Naive thymus-derived CD4-positive, alpha-beta T cell (primary cell): ENCODE measurements around the gene HECW1. TPM values are rescaled to one million over a fixed set of nuclear protein-coding genes. Genes with fewer than 3 reads are reported as not detected.

ENCODE experiments used
- ATAC-seq: fragments of 150-1000 bp; cut with Tn5 transposase; 2 replicates; pipeline ENCODE4 v1.10.0; 2021; ENCODE audit warnings: mild to moderate bottlenecking, moderate library complexity
- CTCF ChIA-PET: fragments of 350-600 bp; sonication (Branson Sonifier 250); formaldehyde crosslinking; loops from one replicate; lab custom pipeline; 2021; ENCODE audit warnings: antibody characterized with exemption; lab: Charles Lee
- POLR2A ChIA-PET: fragments of 350-600 bp; sonication (Branson Sonifier 250); formaldehyde crosslinking; loops from one replicate; lab custom pipeline; 2021; ENCODE audit warnings: antibody characterized with exemption, inconsistent platforms; lab: Charles Lee
- DNase-seq, 9 donors: peaks; one replicate each; pipeline versions ENCODE4 v3.0.0 to v3.0.0-alpha.2; 2020 to 2022; ENCODE audit warnings: mixed read lengths in 1 of 9
- H3K27ac ChIP-seq: one replicate; pipeline ENCODE4 v1.7.0; 2013; ENCODE audit warnings: mild to moderate bottlenecking, low read depth, low read length, moderate library complexity
- H3K27me3 ChIP-seq, 2 donors: one replicate each; pipeline ENCODE4 v1.7.0; 2013; ENCODE audit warnings: low read length in 2 of 2, mild to moderate bottlenecking in 2 of 2, moderate library complexity in 2 of 2; ENCODE audit not compliant: control insufficient read depth in 2 of 2, insufficient read depth in 2 of 2
- H3K36me3 ChIP-seq, 3 experiments: 1 replicate in 2 of 3; 2 replicates in 1 of 3; pipeline ENCODE4 v1.7.0; 2013; ENCODE audit warnings: low read length in 3 of 3, mild to moderate bottlenecking in 3 of 3, moderate library complexity in 1 of 3; ENCODE audit not compliant: insufficient read depth in 3 of 3, control insufficient read depth in 2 of 3
- H3K4me1 ChIP-seq, 2 donors: one replicate each; pipeline ENCODE4 v1.7.0; 2013; ENCODE audit warnings: low read length in 2 of 2, mild to moderate bottlenecking in 2 of 2, moderate library complexity in 1 of 2; ENCODE audit not compliant: control insufficient read depth in 2 of 2, insufficient read depth in 2 of 2
- H3K4me3 ChIP-seq: 2 replicates; pipeline ENCODE4 v1.7.0; 2013; ENCODE audit warnings: mild to moderate bottlenecking, low read length
- H3K9me3 ChIP-seq, 3 experiments: 1 replicate in 2 of 3; 2 replicates in 1 of 3; pipeline ENCODE4 v1.7.0; 2013; ENCODE audit warnings: low read length in 3 of 3; ENCODE audit not compliant: control insufficient read depth in 2 of 3
- H3K27ac Mint-ChIP-seq, 9 donors: one replicate each; pipeline ENCODE4 v1.8.0; 2020 to 2022; ENCODE audit warnings: mixed read lengths in 9 of 9, mild to moderate bottlenecking in 8 of 9, moderate library complexity in 5 of 9, inconsistent platforms in 2 of 9
- H3K27me3 Mint-ChIP-seq, 5 donors: one replicate each; pipeline ENCODE4 v1.8.0; 2021 to 2022; ENCODE audit warnings: mixed read lengths in 5 of 5, mild to moderate bottlenecking in 1 of 5
- H3K36me3 Mint-ChIP-seq, 5 donors: one replicate each; pipeline ENCODE4 v1.8.0; 2020 to 2022; ENCODE audit warnings: mixed read lengths in 5 of 5, mild to moderate bottlenecking in 3 of 5, inconsistent platforms in 1 of 5
- H3K4me1 Mint-ChIP-seq, 7 donors: one replicate each; pipeline ENCODE4 v1.8.0; 2020 to 2022; ENCODE audit warnings: mixed read lengths in 7 of 7, mild to moderate bottlenecking in 3 of 7, inconsistent platforms in 1 of 7
- H3K4me3 Mint-ChIP-seq, 10 donors: one replicate each; pipeline ENCODE4 v1.8.0; 2020 to 2022; ENCODE audit warnings: mild to moderate bottlenecking in 10 of 10, mixed read lengths in 10 of 10, moderate library complexity in 6 of 10, inconsistent platforms in 2 of 10
- H3K9me3 Mint-ChIP-seq, 11 donors: one replicate each; pipeline ENCODE4 v1.8.0; 2020 to 2022; ENCODE audit warnings: mixed read lengths in 11 of 11, mild to moderate bottlenecking in 4 of 11, inconsistent platforms in 1 of 11, moderate library complexity in 1 of 11
- intact Hi-C, 2 donors: fragments of 100-400 bp; cut with micrococcal nuclease; formaldehyde crosslinking; loops; one replicate each; pipeline ENCODE4 v1.15.1; 2023
- polyA plus RNA-seq, 2 donors: library from polyadenylated mRNA; unstranded; fragments of 300-500 nt; fragmentation: Illumina TruSeq; gene quantifications; one replicate each; pipeline ENCODE4 v1.2.3, GENCODE V29; 2021
- total RNA-seq, 6 experiments: library from RNA in 5 of 6; stranded (reverse) in 5 of 6; gene quantifications; 1 replicate in 5 of 6; 2 replicates in 1 of 6; pipeline ENCODE4 v1.2.3 and lab custom pipeline; 2021 to 2026

Gene HECW1
- total and polyA plus RNA-seq, 7 experiments from 2014 or later, result not detected

- intact Hi-C loops, result no loop called here
- H3K4me3 ChIP-seq, result no peak overlapping the region
- peaks cover 0 to 3% of the 10 kb centered on the region in 2 donors for H3K27me3 ChIP-seq
- H3K27ac ChIP-seq, result no peak overlapping the region
- Mint-ChIP-seq H3K9me3 (no peaks in the 10 kb centered on the region), H3K36me3 (no peaks in the 10 kb centered on the region), H3K4me1 (peaks cover 0 to 14% (median 0%) of the 10 kb centered on the region in 7 donors), H3K4me3 (no peak overlapping the region), H3K27me3 (peaks cover 6 to 14% (median 9%) of the 10 kb centered on the region in 5 donors), H3K27ac (no peak overlapping the region)
- H3K4me1 ChIP-seq, result no peaks in the 10 kb centered on the region
- no peaks in the 10 kb centered on the region for H3K36me3 ChIP-seq
- ATAC-seq (no peak), DNase-seq (no peak)
- no peaks in the 10 kb centered on the region for H3K9me3 ChIP-seq
- ChIA-PET CTCF (no interaction called here), POLR2A (no interaction called here)
Observed at GRCh38 chr7:43517464-43517863, 405.0 kb downstream of the HECW1 start.

GRCh38 chr7:43520201-43520600, 407.8 kb downstream of the HECW1 start:
- Histone ChIP-seq H3K36me3 (no peaks in the 10 kb centered on the region), H3K4me1 (no peaks in the 10 kb centered on the region), H3K4me3 (no peak overlapping the region), H3K9me3 (no peaks in the 10 kb centered on the region), H3K27me3 (no peaks in the 10 kb centered on the region), H3K27ac (no peak overlapping the region)
- H3K9me3 Mint-ChIP-seq, result no peaks in the 10 kb centered on the region
- H3K4me3 Mint-ChIP-seq, result no peak overlapping the region
- CTCF ChIA-PET, result no interaction called here
- DNase-seq (no peak), ATAC-seq (no peak)
- H3K4me1 Mint-ChIP-seq, result peaks cover 0 to 9% (median 0%) of the 10 kb centered on the region in 7 donors
- H3K27me3 Mint-ChIP-seq, result peaks cover 0 to 6% (median 2%) of the 10 kb centered on the region in 5 donors
- intact Hi-C loops, result no loop called here
- H3K36me3 Mint-ChIP-seq, result no peaks in the 10 kb centered on the region
- POLR2A ChIA-PET, result no interaction called here
- no peak overlapping the region for H3K27ac Mint-ChIP-seq

GRCh38 chr7:43522406-43523156, 410.1 kb downstream of the HECW1 start:
- no peak for ATAC-seq
- no peaks in the 10 kb centered on the region for H3K9me3 ChIP-seq
- no peaks in the 10 kb centered on the region for H3K27me3 ChIP-seq
- H3K27ac Mint-ChIP-seq, result no peak overlapping the region
- POLR2A ChIA-PET, result no interaction called here
- no peaks in the 10 kb centered on the region for H3K36me3 Mint-ChIP-seq
- H3K4me3 Mint-ChIP-seq, result no peak overlapping the region
- H3K27me3 Mint-ChIP-seq, result peaks cover 0 to 8% (median 0%) of the 10 kb centered on the region in 5 donors
- no peaks in the 10 kb centered on the region for H3K9me3 Mint-ChIP-seq
- intact Hi-C loops, result no loop called here
- H3K27ac ChIP-seq, result no peak overlapping the region
- H3K4me1 Mint-ChIP-seq, result peaks cover 0 to under 1% (median 0%) of the 10 kb centered on the region in 7 donors
- H3K4me3 ChIP-seq, result no peak overlapping the region
- no peak for DNase-seq
- CTCF ChIA-PET, result no interaction called here
- no peaks in the 10 kb centered on the region for H3K4me1 ChIP-seq
- no peaks in the 10 kb centered on the region for H3K36me3 ChIP-seq

GRCh38 chr7:43528576-43529354, 416.3 kb downstream of the HECW1 start:
- peaks cover 0 to 1% (median 0%) of the 10 kb centered on the region in 5 donors for H3K36me3 Mint-ChIP-seq
- H3K27me3 Mint-ChIP-seq, result peaks cover 0 to 9% (median 0%) of the 10 kb centered on the region in 5 donors
- intact Hi-C loops, result no loop called here
- ATAC-seq, result no peak
- H3K9me3 Mint-ChIP-seq, result no peaks in the 10 kb centered on the region
- DNase-seq, result no peak
- H3K27ac Mint-ChIP-seq, result no peak overlapping the region
- H3K4me3 Mint-ChIP-seq, result no peak overlapping the region
- ChIA-PET CTCF (interaction anchor here (0.5 to 0.6 kb wide), 2 partner anchors 10 to 121 kb away, joined by 3 to 7 read pairs; no protein-coding TSS in a partner anchor), POLR2A (no interaction called here)
- H3K36me3 ChIP-seq, result no peaks in the 10 kb centered on the region
- no peak overlapping the region for H3K27ac ChIP-seq
- H3K27me3 ChIP-seq, result no peaks in the 10 kb centered on the region
- no peaks in the 10 kb centered on the region for H3K4me1 ChIP-seq
- no peak overlapping the region for H3K4me3 ChIP-seq
- H3K4me1 Mint-ChIP-seq, result no peaks in the 10 kb centered on the region
- H3K9me3 ChIP-seq, result no peaks in the 10 kb centered on the region

GRCh38 chr7:43530553-43531410, 418.3 kb downstream of the HECW1 start:
- ChIA-PET CTCF (interaction anchor here (0.6 kb wide), 1 partner anchor 552 kb away, joined by 3 read pairs; no protein-coding TSS in a partner anchor), POLR2A (no interaction called here)
- Mint-ChIP-seq H3K27ac (no peak overlapping the region), H3K9me3 (no peaks in the 10 kb centered on the region), H3K27me3 (peaks cover 0 to 4% (median 0%) of the 10 kb centered on the region in 5 donors), H3K4me3 (no peak overlapping the region), H3K4me1 (no peaks in the 10 kb centered on the region), H3K36me3 (peaks cover 0 to 1% (median 0%) of the 10 kb centered on the region in 5 donors)
- Histone ChIP-seq H3K27ac (no peak overlapping the region), H3K4me1 (no peaks in the 10 kb centered on the region), H3K4me3 (no peak overlapping the region), H3K9me3 (no peaks in the 10 kb centered on the region), H3K36me3 (no peaks in the 10 kb centered on the region), H3K27me3 (no peaks in the 10 kb centered on the region)
- intact Hi-C loops, result no loop called here
- ATAC-seq, result no peak
- no peak for DNase-seq

- ATAC-seq, result no peak
- H3K27me3 ChIP-seq, result no peaks in the 10 kb centered on the region
- H3K4me3 ChIP-seq, result no peak overlapping the region
- H3K27ac ChIP-seq, result no peak overlapping the region
- no peaks in the 10 kb centered on the region for H3K4me1 Mint-ChIP-seq
- H3K4me1 ChIP-seq, result no peaks in the 10 kb centered on the region
- intact Hi-C loops, result no loop called here
- no peak overlapping the region for H3K4me3 Mint-ChIP-seq
- no peaks in the 10 kb centered on the region for H3K9me3 ChIP-seq
- peaks cover 0 to 1% (median 0%) of the 10 kb centered on the region in 5 donors for H3K36me3 Mint-ChIP-seq
- H3K36me3 ChIP-seq, result no peaks in the 10 kb centered on the region
- H3K27me3 Mint-ChIP-seq, result peaks cover 0 to 4% (median 0%) of the 10 kb centered on the region in 5 donors
- no peak for DNase-seq
- H3K9me3 Mint-ChIP-seq, result no peaks in the 10 kb centered on the region
- no peak overlapping the region for H3K27ac Mint-ChIP-seq
- ChIA-PET CTCF (no interaction called here), POLR2A (no interaction called here)
Observed at GRCh38 chr7:43531700-43532099, 419.3 kb downstream of the HECW1 start.
